OCI-LY7 (cell line): ENCODE results near the gene PKM. TPM values are rescaled to one million over a fixed set of nuclear protein-coding genes. Genes with fewer than 3 reads are reported as not detected.

Experiments used
- BruUV-seq: library from RNA; stranded (reverse); fragments of 400-500 nt; replicated peaks from 2 replicates; lab custom pipeline; 2021; lab: Mats Ljungman, UMichigan
- CTCF ChIA-PET: fragments of 300-600 bp; sonication (Branson Sonifier 250); formaldehyde crosslinking; loops from one replicate; lab custom pipeline; 2022; ENCODE audit warnings: antibody characterized with exemption; ENCODE audit not compliant: unreplicated experiment; lab: Charles Lee
- POLR2A ChIA-PET: fragments of 300-600 bp; sonication (Branson Sonifier 250); formaldehyde crosslinking; loops from one replicate; lab custom pipeline; 2022; ENCODE audit warnings: antibody characterized with exemption; lab: Charles Lee
- DNase-seq: peaks from one replicate; pipeline ENCODE4 v3.0.0-alpha.2; 2015; ENCODE audit warnings: low spot score
- H2AFZ ChIP-seq: fragments of 200-600 bp; sonication (generic), shearing (Covaris generic); 2 replicates; pipeline ENCODE4 v1.6.1; 2014; ENCODE audit warnings: mild to moderate bottlenecking, antibody characterized with exemption, low read length, moderate library complexity
- H3K27ac ChIP-seq: fragments of 200-600 bp; sonication (generic); 2 replicates; pipeline ENCODE4 v1.5.1; 2014; ENCODE audit warnings: mixed run types, low read depth, mild to moderate bottlenecking, moderate library complexity, low read length, inconsistent platforms; ENCODE audit not compliant: poor library complexity, severe bottlenecking
- H3K36me3 ChIP-seq: fragments of 200-600 bp; sonication (generic); 2 replicates; pipeline ENCODE4 v1.6.1; 2014; ENCODE audit warnings: mild to moderate bottlenecking, antibody characterized with exemption, low read length, moderate library complexity, mixed read lengths; ENCODE audit not compliant: insufficient read depth
- H3K4me1 ChIP-seq: fragments of 200-600 bp; sonication (generic); 2 replicates; pipeline ENCODE4 v1.5.1; 2014; ENCODE audit warnings: mild to moderate bottlenecking, low read length; ENCODE audit not compliant: insufficient read depth, poor library complexity, severe bottlenecking
- H3K4me2 ChIP-seq: fragments of 200-600 bp; sonication (generic); 2 replicates; pipeline ENCODE4 v1.6.1; 2014; ENCODE audit warnings: mild to moderate bottlenecking, low read length
- H3K4me3 ChIP-seq: fragments of 200-600 bp; sonication (generic); 2 replicates; pipeline ENCODE4 v1.5.1; 2014; ENCODE audit warnings: mild to moderate bottlenecking, low read depth, low read length; ENCODE audit not compliant: poor library complexity, severe bottlenecking
- H3K79me2 ChIP-seq: fragments of 200-600 bp; sonication (generic); 2 replicates; pipeline ENCODE4 v1.6.1; 2016; ENCODE audit warnings: low read depth, mild to moderate bottlenecking, low read length, moderate library complexity, mixed read lengths; ENCODE audit not compliant: insufficient read depth
- H3K9me2 ChIP-seq: fragments of 200-600 bp; sonication (generic); 2 replicates; pipeline ENCODE4 v1.6.1; 2016; ENCODE audit warnings: mild to moderate bottlenecking, low read length, mixed read lengths; ENCODE audit not compliant: insufficient read depth
- H3K9me3 ChIP-seq: fragments of 200-600 bp; sonication (generic); 2 replicates; pipeline ENCODE4 v1.6.1; 2014; ENCODE audit warnings: mild to moderate bottlenecking, mixed run types, low read length, mixed read lengths
- H4K20me1 ChIP-seq: fragments of 200-600 bp; sonication (generic); 2 replicates; pipeline ENCODE4 v1.6.1; 2014; ENCODE audit warnings: mild to moderate bottlenecking, antibody characterized with exemption, low read length, moderate library complexity, mixed read lengths; ENCODE audit not compliant: insufficient read depth
- EZH2phosphoT487 ChIP-seq: fragments of 200-600 bp; sonication (generic); IDR thresholded peaks from 2 replicates; pipeline ENCODE4 v1.6.1; 2018; ENCODE audit warnings: low read depth, borderline replicate concordance, mild to moderate bottlenecking, mixed run types, antibody characterized with exemption, low read length, moderate library complexity, mixed read lengths
- intact Hi-C: fragments of 100-400 bp; cut with micrococcal nuclease; formaldehyde crosslinking; loops from one replicate; pipeline ENCODE4 v1.10.0; 2022; ENCODE audit not compliant: unreplicated experiment
- total RNA-seq, 2 experiments: library from RNA; depleted of rRNA in 1 of 2; stranded (reverse); fragments of >200 nt in 1 of 2; shearing (Covaris generic) in 1 of 2; gene quantifications; 2 replicates each; pipeline ENCODE4 v1.2.3, GENCODE V29; 2014 to 2022
- TF ChIP-seq, protein P1 (sequence below): fragments of 200-600 bp; sonication (generic); conservative IDR thresholded peaks from 2 replicates; pipeline ENCODE4 v1.5.1; 2014; ENCODE audit warnings: mild to moderate bottlenecking, antibody characterized with exemption, low read length, moderate library complexity, mixed read lengths

The PKM gene
- total RNA-seq, 2 experiments from 2014 or later: 917 to 1,131 TPM

DNA sequence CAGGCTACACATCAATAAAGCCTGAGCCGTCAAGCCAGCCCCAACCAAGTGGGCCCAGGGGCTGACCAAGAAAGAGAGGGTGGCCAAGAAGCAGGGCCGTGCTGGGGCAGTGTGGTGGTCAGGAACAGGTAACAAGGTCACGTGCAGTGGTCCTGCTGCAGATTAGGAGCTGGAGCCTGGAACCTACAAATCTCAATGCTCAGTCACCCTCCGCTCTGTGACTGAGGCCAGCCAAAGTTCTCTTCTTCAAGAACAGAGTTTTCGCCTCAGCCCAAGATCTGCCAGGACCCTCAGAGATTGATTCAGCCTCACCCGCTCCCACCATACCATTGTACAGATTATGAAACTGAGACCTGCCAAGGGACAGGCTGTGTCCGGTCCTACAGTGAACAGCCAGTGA lies 60.3 kb downstream of the PKM start:
- no TSS peak for BruUV-seq

GRCh38 chr15:72169921-72170611 lies 60.9 kb downstream of the PKM start:
- Histone ChIP-seq H3K9me3 (no peaks in the 10 kb centered on the region), H3K4me3 (no peak overlapping the region), H3K4me2 (no peak overlapping the region), H3K36me3 (no peaks in the 10 kb centered on the region), H2AFZ (no peak overlapping the region), H3K4me1 (no peaks in the 10 kb centered on the region), H3K79me2 (no peaks in the 10 kb centered on the region), H3K9me2 (no peaks in the 10 kb centered on the region), H3K27ac (no peak overlapping the region), H4K20me1 (no peaks in the 10 kb centered on the region)
- DNase-seq: no peak
- intact Hi-C loops: no loop called here
- CTCF ChIA-PET: interaction anchor here (0.6 kb wide), 1 partner anchor 388 kb away, joined by 3 read pairs; no protein-coding TSS in a partner anchor
- POLR2A ChIA-PET: no interaction called here
- TF ChIP-seq, protein P1, sequence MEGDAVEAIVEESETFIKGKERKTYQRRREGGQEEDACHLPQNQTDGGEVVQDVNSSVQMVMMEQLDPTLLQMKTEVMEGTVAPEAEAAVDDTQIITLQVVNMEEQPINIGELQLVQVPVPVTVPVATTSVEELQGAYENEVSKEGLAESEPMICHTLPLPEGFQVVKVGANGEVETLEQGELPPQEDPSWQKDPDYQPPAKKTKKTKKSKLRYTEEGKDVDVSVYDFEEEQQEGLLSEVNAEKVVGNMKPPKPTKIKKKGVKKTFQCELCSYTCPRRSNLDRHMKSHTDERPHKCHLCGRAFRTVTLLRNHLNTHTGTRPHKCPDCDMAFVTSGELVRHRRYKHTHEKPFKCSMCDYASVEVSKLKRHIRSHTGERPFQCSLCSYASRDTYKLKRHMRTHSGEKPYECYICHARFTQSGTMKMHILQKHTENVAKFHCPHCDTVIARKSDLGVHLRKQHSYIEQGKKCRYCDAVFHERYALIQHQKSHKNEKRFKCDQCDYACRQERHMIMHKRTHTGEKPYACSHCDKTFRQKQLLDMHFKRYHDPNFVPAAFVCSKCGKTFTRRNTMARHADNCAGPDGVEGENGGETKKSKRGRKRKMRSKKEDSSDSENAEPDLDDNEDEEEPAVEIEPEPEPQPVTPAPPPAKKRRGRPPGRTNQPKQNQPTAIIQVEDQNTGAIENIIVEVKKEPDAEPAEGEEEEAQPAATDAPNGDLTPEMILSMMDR: no peak
- TF ChIP-seq EZH2phosphoT487: no peak
- no TSS peak for BruUV-seq

More for the DNA sequence above, 60.3 kb downstream of the PKM start:
- no peaks in the 10 kb centered on the region for H3K4me1 ChIP-seq
- H3K4me2 ChIP-seq: no peak overlapping the region
- POLR2A ChIA-PET: no interaction called here
- intact Hi-C loops: no loop called here
- no peak for DNase-seq
- H2AFZ ChIP-seq: no peak overlapping the region
- no peak overlapping the region for H3K4me3 ChIP-seq
- CTCF ChIA-PET: no interaction called here
- no peaks in the 10 kb centered on the region for H3K9me3 ChIP-seq
- no peaks in the 10 kb centered on the region for H3K79me2 ChIP-seq
- TF ChIP-seq, protein P1: no peak
- no peak for TF ChIP-seq EZH2phosphoT487
- H4K20me1 ChIP-seq: no peaks in the 10 kb centered on the region
- no peaks in the 10 kb centered on the region for H3K36me3 ChIP-seq
- no peaks in the 10 kb centered on the region for H3K9me2 ChIP-seq
- H3K27ac ChIP-seq: no peak overlapping the region
